ENCODE measurements around the gene MACF1. TPM values are rescaled to one million over a fixed set of nuclear protein-coding genes. Genes with fewer than 3 reads are reported as not detected.

Gene MACF1
- total RNA-seq, 4 donors from 2014 or later: 210 to 602 (median 573) TPM

GRCh38 chr1:39258925-39259244, 54.4 kb downstream of the MACF1 start:
- Histone ChIP-seq H3K36me3 (no peaks in the 10 kb centered on the region), H3K27ac (peak overlapping the region; percentile 60 to 80), H3K4me1 (no peaks in the 10 kb centered on the region), H3K9me3 (no peaks in the 10 kb centered on the region), H3K27me3 (no peaks in the 10 kb centered on the region), H3K4me3 (no peak overlapping the region)
- intact Hi-C loops (cut with DNase I; ENCODE audit: low total_unique reads): loop anchor here (5.0 kb wide), 1 partner anchor 157 kb away; no protein-coding TSS in a partner anchor
- no peak for DNase-seq
- no peak for TF ChIP-seq CTCF (IDR thresholded peaks at IDR 0.05)
- no peak for TF ChIP-seq POLR2A (IDR thresholded peaks at IDR 0.05)

- Histone ChIP-seq H3K27ac (peak overlapping the region in 1 of 2 donors; percentile 5), H3K27me3 (no peaks in the 10 kb centered on the region), H3K4me3 (no peak overlapping the region), H3K9me3 (no peaks in the 10 kb centered on the region), H3K36me3 (no peaks in the 10 kb centered on the region), H3K4me1 (peaks cover 0 to 1% of the 10 kb centered on the region in 2 donors)
- DNase-seq: no peak
- intact Hi-C loops (cut with DNase I; ENCODE audit: low total_unique reads): no loop called here
- TF ChIP-seq POLR2A (IDR thresholded peaks at IDR 0.05): no peak
- no peak for TF ChIP-seq CTCF (IDR thresholded peaks at IDR 0.05)
These were observed 57.3 kb downstream of the MACF1 start for GRCh38 chr1:39261712-39262221.

- TF ChIP-seq POLR2A (IDR thresholded peaks at IDR 0.05) (no peak), CTCF (IDR thresholded peaks at IDR 0.05) (no peak)
- intact Hi-C loops (cut with DNase I; ENCODE audit: low total_unique reads): no loop called here
- H3K27ac ChIP-seq: peak overlapping the region; percentile 19 to 44
These were observed 58.3 kb downstream of the MACF1 start for GRCh38 chr1:39262802-39263201.

GRCh38 chr1:39266269-39266668, 61.8 kb downstream of the MACF1 start:
- no peak for DNase-seq
- Histone ChIP-seq H3K4me1 (peaks cover 0 to 20% of the 10 kb centered on the region in 2 donors), H3K27me3 (no peaks in the 10 kb centered on the region), H3K4me3 (no peak overlapping the region), H3K9me3 (no peaks in the 10 kb centered on the region), H3K36me3 (no peaks in the 10 kb centered on the region), H3K27ac (peak overlapping the region; percentile 90 to 96)
- intact Hi-C loops (cut with DNase I; ENCODE audit: low total_unique reads): no loop called here
- TF ChIP-seq POLR2A (IDR thresholded peaks at IDR 0.05) (no peak), CTCF (IDR thresholded peaks at IDR 0.05) (peak; percentile 16 to 38 (median 18))

More at GRCh38 chr1:39262802-39263201, 58.3 kb downstream of the MACF1 start:
- H3K36me3 ChIP-seq: no peaks in the 10 kb centered on the region
- peaks cover 0 to 8% of the 10 kb centered on the region in 2 donors for H3K4me1 ChIP-seq
- no peak overlapping the region for H3K4me3 ChIP-seq
- no peaks in the 10 kb centered on the region for H3K9me3 ChIP-seq
- no peaks in the 10 kb centered on the region for H3K27me3 ChIP-seq
- DNase-seq: no peak

GRCh38 chr1:39266792-39267191, 62.3 kb downstream of the MACF1 start:
- Histone ChIP-seq H3K4me1 (peaks cover 0 to 20% of the 10 kb centered on the region in 2 donors), H3K9me3 (no peaks in the 10 kb centered on the region), H3K27ac (peak overlapping the region; percentile 90 to 96), H3K4me3 (no peak overlapping the region), H3K27me3 (no peaks in the 10 kb centered on the region), H3K36me3 (no peaks in the 10 kb centered on the region)
- intact Hi-C loops (cut with DNase I; ENCODE audit: low total_unique reads): no loop called here
- no peak for TF ChIP-seq POLR2A (IDR thresholded peaks at IDR 0.05)
- TF ChIP-seq CTCF (IDR thresholded peaks at IDR 0.05): no peak
- DNase-seq: no peak

Data from uterus (tissue), 4 donors.